HepG2 (cell line): ENCODE results near the gene CTDSPL2. TPM values are rescaled to one million over a fixed set of nuclear protein-coding genes. Genes with fewer than 3 reads are reported as not detected.

Source experiments
- FIP1L1 ChIP-seq: fragments of 200-400 bp; formaldehyde crosslinking; IDR thresholded peaks from 2 replicates; pipeline ENCODE4 v1.6.1; 2018; ENCODE audit warnings: low read depth, mild to moderate bottlenecking, low read length, moderate library complexity, borderline replicate concordance; ENCODE audit not compliant: insufficient read depth
- GLI4 ChIP-seq: sonication (generic); formaldehyde crosslinking; IDR thresholded peaks from 2 replicates; pipeline ENCODE4 v1.5.1; 2020; ENCODE audit warnings: missing genetic modification reagents, mild to moderate bottlenecking, moderate library complexity, borderline replicate concordance
- HDAC6 ChIP-seq: fragments of 200-600 bp; sonication (generic); IDR thresholded peaks from 2 replicates; pipeline ENCODE4 v1.7.0; 2017; ENCODE audit warnings: mild to moderate bottlenecking, antibody characterized with exemption, low read length, low read depth
- MXI1 ChIP-seq: IDR thresholded peaks from 3 replicates; pipeline ENCODE4 v1.6.1; 2012; ENCODE audit warnings: low read depth, low read length, inconsistent platforms, borderline replicate concordance
- PCBP2 ChIP-seq: fragments of 200-400 bp; formaldehyde crosslinking; optimal IDR thresholded peaks from 2 replicates; pipeline ENCODE3; 2018; ENCODE audit warnings: low read length, low read depth; ENCODE audit not compliant: poor library complexity, severe bottlenecking
- RBM39 ChIP-seq: fragments of 200-400 bp; formaldehyde crosslinking; IDR thresholded peaks from one replicate; pipeline ENCODE4 v1.6.1; 2018; ENCODE audit warnings: antibody characterized with exemption, mild to moderate bottlenecking, low read depth, low read length; ENCODE audit not compliant: poor library complexity, severe bottlenecking
- SNAI1 ChIP-seq: sonication (generic); formaldehyde crosslinking; IDR thresholded peaks from 2 replicates; pipeline ENCODE4 v1.5.0; 2020; ENCODE audit warnings: mild to moderate bottlenecking, missing genetic modification reagents, borderline replicate concordance
- SOX5 ChIP-seq: IDR thresholded peaks from 2 replicates; pipeline ENCODE4 v1.6.1; 2016; ENCODE audit warnings: borderline replicate concordance
- ZBTB21 ChIP-seq: sonication (generic); formaldehyde crosslinking; IDR thresholded peaks from 2 replicates; pipeline ENCODE4 v1.4.0; 2020; ENCODE audit warnings: missing genetic modification reagents
- ZBTB38 ChIP-seq: sonication (generic); formaldehyde crosslinking; IDR thresholded peaks from 2 replicates; pipeline ENCODE4 v1.5.1; 2020; ENCODE audit warnings: mild to moderate bottlenecking, missing genetic modification reagents
- ZNF160 ChIP-seq: sonication (generic); formaldehyde crosslinking; IDR thresholded peaks from 2 replicates; pipeline ENCODE4 v1.8.0; 2022; ENCODE audit warnings: mild to moderate bottlenecking, inconsistent platforms, missing genetic modification reagents
- ZNF18 ChIP-seq: sonication (generic); formaldehyde crosslinking; IDR thresholded peaks from 2 replicates; pipeline ENCODE4 v1.8.0; 2022; ENCODE audit warnings: mild to moderate bottlenecking, missing genetic modification reagents; ENCODE audit not compliant: insufficient replicate concordance
- ZNF546 ChIP-seq: sonication (generic); formaldehyde crosslinking; conservative IDR thresholded peaks from 2 replicates; pipeline ENCODE4 v1.8.1; 2023; ENCODE audit warnings: mild to moderate bottlenecking, missing genetic modification reagents
- ZNF691 ChIP-seq: sonication (generic); formaldehyde crosslinking; IDR thresholded peaks from 2 replicates; pipeline ENCODE4 v1.4.0; 2020; ENCODE audit warnings: missing genetic modification reagents, low read depth, mild to moderate bottlenecking, borderline replicate concordance
- ZNF720 ChIP-seq: sonication (generic); formaldehyde crosslinking; IDR thresholded peaks from 2 replicates; pipeline ENCODE4 v1.4.0; 2020; ENCODE audit warnings: missing genetic modification reagents
- ZNF749 ChIP-seq: sonication (generic); formaldehyde crosslinking; IDR thresholded peaks from 2 replicates; pipeline ENCODE4 v1.8.0; 2022; ENCODE audit warnings: mild to moderate bottlenecking, missing genetic modification reagents, moderate library complexity, borderline replicate concordance
- ZNF772 ChIP-seq: sonication (generic); formaldehyde crosslinking; IDR thresholded peaks from 2 replicates; pipeline ENCODE4 v1.5.0; 2020; ENCODE audit warnings: mild to moderate bottlenecking, missing genetic modification reagents
- ZNF775 ChIP-seq: sonication (generic); formaldehyde crosslinking; IDR thresholded peaks from 2 replicates; pipeline ENCODE4 v1.4.0; 2020; ENCODE audit warnings: missing genetic modification reagents, mild to moderate bottlenecking, moderate library complexity, borderline replicate concordance
- ZNF83 ChIP-seq: sonication (generic); formaldehyde crosslinking; IDR thresholded peaks from 2 replicates; pipeline ENCODE4 v1.4.0; 2020; ENCODE audit warnings: missing genetic modification reagents, mild to moderate bottlenecking, borderline replicate concordance
- polyA plus RNA-seq, 8 experiments: library from polyadenylated mRNA; depleted of rRNA in 3 of 8; stranded (reverse) in 7 of 8; unstranded in 1 of 8; fragments of >200 nt; fragmentation: Illumina TruSeq in 4 of 8; extraction: Trizol in 4 of 8; gene quantifications; 2 replicates each; pipeline versions ENCODE4 v1.2.1 to v1.2.3, GENCODE V29; 2011 to 2016; ENCODE audit warnings: low read depth in 4 of 8, missing spikeins in 1 of 8, mixed read lengths in 1 of 8; ENCODE audit not compliant: insufficient read depth in 1 of 8
- total RNA-seq, 5 experiments: library from RNA; depleted of rRNA; stranded (reverse); fragments of >200 nt; fragmentation: Illumina TruSeq; extraction: Trizol; gene quantifications; 2 replicates each; pipeline ENCODE4 v1.2.3, GENCODE V29; 2016; ENCODE audit warnings: low read depth in 1 of 5
- TF ChIP-seq, protein P1 (sequence below): sonication (generic); formaldehyde crosslinking; IDR thresholded peaks from 2 replicates; pipeline ENCODE4 v1.8.0; 2022; ENCODE audit warnings: mild to moderate bottlenecking, missing genetic modification reagents, borderline replicate concordance
- TF ChIP-seq, protein P2 (sequence below): sonication (generic); formaldehyde crosslinking; IDR thresholded peaks from 2 replicates; pipeline ENCODE4 v1.5.1; 2020; ENCODE audit warnings: missing genetic modification reagents, mild to moderate bottlenecking, borderline replicate concordance
- TF ChIP-seq, protein P3 (sequence below): sonication (generic); formaldehyde crosslinking; IDR thresholded peaks from 2 replicates; pipeline ENCODE4 v1.8.1; 2023; ENCODE audit warnings: missing genetic modification reagents, mild to moderate bottlenecking, borderline replicate concordance

Gene CTDSPL2
- total and polyA plus RNA-seq, 2 of the 13 experiments (the other 11 are each of a cell fraction or from before 2014, with no cell fraction given) = 37.4 to 56.2 TPM

DNA sequence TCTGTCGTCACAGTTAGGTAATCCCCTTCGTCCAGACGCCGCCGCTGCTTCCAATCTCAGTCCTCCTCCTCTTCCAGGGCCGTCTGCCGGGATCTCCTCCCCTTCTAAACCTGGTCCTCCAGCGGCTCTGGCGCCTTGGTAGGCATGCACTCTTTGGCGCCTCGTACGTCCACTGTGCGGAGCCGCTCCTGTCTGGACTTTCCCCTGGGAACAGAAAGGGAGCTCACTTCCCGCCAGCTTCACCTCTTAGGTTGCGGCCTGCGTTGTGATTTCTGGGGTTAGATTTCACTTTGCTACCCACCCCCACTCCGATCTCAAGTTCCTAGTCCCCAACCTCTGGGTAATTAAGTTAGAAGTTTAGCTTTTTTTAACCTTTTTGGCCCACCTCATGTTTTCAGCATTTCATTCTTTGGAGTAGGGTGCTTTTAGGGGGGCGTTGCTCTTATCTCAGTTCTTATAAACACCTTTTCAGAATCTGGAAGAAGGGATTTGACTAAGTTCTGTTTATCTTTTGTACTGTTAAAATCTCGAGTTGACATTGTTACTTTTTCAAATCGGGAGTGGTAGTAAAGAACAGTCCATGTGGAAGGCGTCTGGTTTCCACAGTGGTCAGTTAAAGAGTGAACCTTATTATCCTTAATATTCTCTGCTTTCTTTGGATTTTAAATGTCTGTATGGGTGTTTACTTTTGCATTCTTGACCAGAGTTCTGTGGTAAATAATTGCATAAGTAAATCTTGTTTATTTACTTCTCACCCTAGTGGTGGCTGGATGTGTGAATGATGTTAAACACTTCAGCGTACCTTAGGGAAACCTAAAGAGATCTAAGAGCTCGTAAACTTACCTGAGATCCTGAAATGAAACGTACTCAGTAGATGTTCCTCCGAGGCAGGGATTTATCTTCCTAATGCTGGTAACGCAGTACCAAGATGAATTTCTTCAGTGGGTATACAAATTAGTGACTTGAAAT is 611 bp downstream of the CTDSPL2 start (continued):
- TF ChIP-seq ZNF691 (CRISPR knock-in tag) (no peak), ZNF160 (CRISPR knock-in tag) (no peak), ZNF749 (CRISPR knock-in tag) (peak; percentile 88; the same call in 1 of the 2 replicates), GLI4 (no peak), ZNF83 (CRISPR knock-in tag) (no peak), ZNF18 (CRISPR knock-in tag) (no peak), HDAC6 (no peak), SNAI1 (CRISPR knock-in tag) (no peak), ZBTB38 (CRISPR knock-in tag) (no peak; the same call in 1 of the 2 replicates), SOX5 (CRISPR knock-in tag) (no peak), RBM39 (peak; percentile 3), PCBP2 (no peak), FIP1L1 (no peak), ZNF546 (no peak), ZBTB21 (CRISPR knock-in tag) (no peak), ZNF720 (no peak), MXI1 (no peak), ZNF775 (CRISPR knock-in tag) (no peak), ZNF772 (CRISPR knock-in tag) (no peak)
- TF ChIP-seq, protein P1, sequence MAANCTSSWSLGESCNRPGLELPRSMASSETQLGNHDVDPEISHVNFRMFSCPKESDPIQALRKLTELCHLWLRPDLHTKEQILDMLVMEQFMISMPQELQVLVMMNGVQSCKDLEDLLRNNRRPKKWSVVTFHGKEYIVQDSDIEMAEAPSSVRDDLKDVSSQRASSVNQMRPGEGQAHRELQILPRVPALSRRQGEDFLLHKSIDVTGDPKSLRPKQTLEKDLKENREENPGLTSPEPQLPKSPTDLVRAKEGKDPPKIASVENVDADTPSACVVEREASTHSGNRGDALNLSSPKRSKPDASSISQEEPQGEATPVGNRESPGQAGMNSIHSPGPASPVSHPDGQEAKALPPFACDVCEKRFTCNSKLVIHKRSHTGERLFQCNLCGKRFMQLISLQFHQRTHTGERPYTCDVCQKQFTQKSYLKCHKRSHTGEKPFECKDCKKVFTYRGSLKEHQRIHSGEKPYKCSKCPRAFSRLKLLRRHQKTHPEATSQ = no peak
- TF ChIP-seq, protein P2, sequence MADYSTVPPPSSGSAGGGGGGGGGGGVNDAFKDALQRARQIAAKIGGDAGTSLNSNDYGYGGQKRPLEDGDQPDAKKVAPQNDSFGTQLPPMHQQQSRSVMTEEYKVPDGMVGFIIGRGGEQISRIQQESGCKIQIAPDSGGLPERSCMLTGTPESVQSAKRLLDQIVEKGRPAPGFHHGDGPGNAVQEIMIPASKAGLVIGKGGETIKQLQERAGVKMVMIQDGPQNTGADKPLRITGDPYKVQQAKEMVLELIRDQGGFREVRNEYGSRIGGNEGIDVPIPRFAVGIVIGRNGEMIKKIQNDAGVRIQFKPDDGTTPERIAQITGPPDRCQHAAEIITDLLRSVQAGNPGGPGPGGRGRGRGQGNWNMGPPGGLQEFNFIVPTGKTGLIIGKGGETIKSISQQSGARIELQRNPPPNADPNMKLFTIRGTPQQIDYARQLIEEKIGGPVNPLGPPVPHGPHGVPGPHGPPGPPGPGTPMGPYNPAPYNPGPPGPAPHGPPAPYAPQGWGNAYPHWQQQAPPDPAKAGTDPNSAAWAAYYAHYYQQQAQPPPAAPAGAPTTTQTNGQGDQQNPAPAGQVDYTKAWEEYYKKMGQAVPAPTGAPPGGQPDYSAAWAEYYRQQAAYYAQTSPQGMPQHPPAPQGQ = no peak
- TF ChIP-seq, protein P3, sequence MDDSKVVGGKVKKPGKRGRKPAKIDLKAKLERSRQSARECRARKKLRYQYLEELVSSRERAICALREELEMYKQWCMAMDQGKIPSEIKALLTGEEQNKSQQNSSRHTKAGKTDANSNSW (CRISPR knock-in tag) = no peak
